HG03469 (cell line): ENCODE results near the gene SLC4A5.

Source experiments
- ATAC-seq: cut with Tn5 transposase; IDR thresholded peaks from one replicate; pipeline ENCODE4 v1.9.1; 2021; ENCODE audit warnings: mild to moderate bottlenecking, moderate library complexity, moderate number of reproducible peaks; ENCODE audit not compliant: unreplicated experiment

Gene SLC4A5

DNA sequence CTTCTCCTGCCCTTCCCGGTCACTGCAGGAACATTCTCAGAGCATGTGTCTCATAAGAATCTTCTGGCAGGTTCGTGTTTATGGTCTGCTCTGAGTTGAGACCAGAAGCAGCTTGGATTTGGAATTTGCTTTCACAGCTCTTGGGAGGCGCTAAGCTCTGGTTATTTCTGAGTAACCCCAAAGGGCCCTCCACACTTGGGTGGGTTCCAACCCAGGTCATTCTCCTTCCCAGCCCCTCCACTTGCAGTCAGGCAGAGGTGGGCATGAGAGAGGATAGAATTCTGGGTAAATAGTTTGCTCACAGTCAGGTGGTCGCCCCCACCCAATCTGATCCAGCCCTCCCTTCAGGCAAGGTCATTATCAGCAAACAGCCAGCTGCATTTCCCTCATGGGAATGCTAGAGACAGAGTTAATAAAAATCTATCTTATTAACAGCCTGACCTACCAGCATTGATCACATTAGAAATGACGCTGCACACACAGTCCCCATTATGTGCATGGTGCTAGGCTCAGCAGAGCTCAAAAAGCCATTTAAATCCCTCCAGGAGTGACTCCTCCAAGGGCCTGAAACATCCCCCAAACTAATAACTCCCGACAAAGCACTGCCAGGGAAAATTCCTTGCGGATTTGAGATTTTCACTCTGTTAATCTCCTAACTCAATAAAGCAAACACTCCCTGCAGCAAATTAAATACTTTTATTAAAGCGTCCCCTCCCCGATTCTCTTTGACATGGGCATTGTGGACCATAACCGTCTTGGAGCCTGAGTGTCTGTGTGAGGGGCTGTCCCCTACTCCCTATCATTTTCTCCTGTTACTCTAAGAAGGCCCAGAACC lies 61.9 kb downstream of the SLC4A5 start:
- no peak for ATAC-seq

DNA sequence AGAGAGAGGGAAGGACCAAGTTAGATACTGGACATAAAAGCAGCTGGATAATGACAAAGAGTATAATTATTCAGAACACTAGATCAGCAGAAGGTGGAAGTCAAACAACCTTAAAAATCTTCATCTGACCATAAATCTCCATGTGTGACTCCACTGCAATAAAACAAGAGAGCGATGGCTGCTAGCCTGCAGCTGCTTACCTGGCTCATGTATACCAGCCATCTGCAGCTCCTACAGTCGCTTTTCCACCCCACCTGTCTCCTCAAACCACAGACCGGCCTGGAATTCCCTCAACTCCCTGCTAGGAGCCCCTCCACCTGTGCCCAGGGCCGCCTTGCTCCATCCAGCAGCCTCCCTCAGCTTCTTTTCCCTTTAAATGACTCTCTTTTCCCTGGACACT lies 64.5 kb downstream of the SLC4A5 start:
- ATAC-seq, result no peak

DNA sequence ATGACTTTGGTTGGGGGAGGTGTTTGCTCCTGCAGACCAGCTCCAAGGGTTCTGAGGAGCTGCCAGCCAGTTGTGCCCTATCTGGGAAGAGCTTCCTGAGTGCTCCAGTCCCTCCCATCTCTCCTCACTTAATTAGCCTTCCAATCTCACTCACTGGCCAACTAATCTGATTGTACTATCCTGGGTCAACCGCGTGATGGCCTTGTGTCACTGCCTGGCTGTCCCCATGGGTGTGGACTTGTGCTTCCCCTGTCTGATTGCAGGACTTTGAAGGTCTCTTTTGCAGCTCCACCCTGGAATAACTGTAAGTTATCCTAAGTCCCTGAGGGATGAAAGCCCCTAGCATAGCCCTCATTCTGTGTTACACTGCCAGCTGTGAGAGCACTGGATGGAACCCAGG lies 65.0 kb downstream of the SLC4A5 start:
- ATAC-seq, result no peak

DNA sequence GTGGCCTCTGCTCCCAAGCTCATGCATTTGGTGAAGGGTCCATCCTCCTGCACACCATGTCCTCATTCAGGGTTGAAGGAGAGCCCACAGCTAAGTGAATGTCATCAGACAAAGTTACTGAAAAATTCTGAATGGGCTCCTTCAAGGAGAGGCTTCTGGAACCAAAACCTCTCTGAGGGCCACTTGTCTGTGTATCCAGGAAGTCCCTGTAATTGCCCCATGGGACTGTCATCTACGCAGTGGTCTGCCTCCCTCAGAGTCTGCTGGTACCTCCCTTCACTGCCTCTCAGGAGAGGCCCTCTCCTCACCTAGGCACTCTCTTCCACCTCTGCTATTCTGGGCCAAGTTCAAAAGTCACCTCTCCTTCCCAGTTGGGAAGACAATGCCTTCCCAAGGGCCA lies 68.0 kb downstream of the SLC4A5 start:
- no peak for ATAC-seq

DNA sequence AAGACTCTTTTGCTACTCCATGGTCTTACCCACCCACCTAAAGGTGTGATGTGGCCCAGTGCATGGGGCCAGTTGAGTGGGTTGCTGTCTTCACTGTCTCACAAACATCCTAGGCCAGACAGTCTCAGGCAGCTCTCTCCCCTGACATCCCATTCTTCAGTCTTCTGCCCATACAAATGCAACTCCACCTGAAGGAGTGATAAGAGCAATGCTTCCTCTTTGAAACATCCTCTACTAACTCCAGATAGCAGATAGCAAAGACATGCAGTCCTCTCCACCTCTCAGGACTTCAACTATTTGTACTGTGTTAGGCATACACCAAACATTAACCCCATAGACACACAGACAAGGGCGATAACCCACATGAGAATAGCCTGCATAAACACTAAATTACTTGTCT lies 73.5 kb downstream of the SLC4A5 start:
- no peak for ATAC-seq

DNA sequence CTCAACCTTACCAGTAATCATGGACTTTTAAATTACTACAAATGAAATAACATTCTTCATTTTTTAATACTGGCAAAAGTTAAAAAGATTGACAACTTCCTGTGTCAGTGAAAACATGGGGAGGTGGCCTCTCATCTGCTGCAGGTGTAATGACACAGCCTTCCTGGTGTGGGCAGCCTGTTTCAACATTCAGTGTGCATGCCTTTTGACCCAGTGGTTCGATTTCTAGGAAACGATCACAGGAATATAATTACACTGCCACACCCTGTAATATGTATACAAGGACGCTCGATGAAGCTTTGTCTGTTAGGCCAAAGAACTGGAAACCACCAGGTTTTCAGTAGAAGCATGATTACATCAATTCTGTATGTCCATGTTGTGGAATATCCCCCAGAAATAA lies 76.1 kb downstream of the SLC4A5 start:
- no peak for ATAC-seq

DNA sequence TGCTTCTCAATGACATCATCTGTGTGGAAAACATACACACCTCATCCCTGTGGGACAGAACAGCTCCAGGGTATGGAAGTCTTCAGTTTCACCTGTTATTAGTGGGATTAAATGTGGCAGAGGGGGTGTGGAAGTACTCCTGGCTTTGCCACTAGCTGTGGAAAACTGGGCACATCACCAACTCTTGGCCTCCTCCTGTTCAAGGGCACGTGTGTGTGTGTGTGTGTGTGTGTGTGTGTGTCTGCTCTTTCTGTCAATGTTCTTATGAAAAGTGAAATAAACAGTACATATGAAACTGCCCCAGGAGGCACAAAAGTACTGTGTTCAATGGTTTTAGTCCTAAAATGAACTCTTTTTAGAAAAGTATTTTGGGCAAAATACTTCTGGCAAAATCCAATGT lies 78.9 kb downstream of the SLC4A5 start:
- ATAC-seq, result no peak

DNA sequence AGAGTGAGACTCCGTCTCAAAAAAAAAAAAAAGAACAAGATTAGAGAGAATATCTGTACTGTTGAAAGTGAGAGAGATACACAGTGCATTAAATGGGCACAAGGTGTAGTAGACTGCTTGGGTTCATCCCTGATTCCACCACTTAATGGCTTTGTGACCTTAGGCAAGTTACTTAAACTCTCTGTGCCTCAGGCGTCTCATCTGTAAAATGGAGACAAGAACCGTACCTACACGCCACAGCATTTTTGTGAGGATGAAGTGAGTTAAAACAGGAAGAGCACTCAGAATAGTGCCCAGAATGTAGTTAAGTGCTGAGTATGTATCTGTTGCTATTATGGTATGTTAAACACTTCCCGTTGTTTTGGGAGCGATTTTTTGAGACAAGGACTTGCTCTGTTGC lies 80.5 kb downstream of the SLC4A5 start:
- no peak for ATAC-seq

DNA sequence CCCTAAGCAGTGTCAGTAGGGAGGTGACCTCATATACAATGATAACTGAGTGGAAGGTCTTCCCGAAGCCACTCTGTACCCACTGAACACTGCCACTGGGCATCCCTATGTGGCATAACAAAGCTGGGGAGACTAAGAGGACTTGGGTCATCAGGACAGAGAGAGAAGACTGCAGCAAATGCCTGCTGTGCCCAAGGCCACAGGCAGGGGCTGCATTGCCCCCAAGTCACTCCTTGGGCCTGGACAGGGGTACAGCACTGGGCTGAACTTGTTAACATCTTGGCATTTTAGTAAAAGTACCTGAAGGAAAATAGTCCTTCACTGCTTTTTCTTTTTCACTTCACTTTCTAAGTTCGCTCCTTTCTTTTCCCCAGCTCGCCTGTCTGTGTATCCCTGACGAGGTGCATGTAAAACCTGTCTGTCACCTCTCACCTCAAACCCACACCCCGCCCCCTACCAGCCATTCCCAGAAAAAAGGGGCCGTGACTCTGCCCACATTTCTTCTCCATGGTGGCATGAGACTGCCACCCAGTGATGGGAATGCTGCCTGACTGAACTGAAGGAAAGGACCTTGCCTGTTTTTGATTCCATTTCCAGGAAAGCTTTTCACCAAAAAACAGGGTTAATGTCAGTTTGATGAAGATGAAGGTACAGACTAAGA lies 81.9 kb downstream of the SLC4A5 start:
- ATAC-seq, result no peak

DNA sequence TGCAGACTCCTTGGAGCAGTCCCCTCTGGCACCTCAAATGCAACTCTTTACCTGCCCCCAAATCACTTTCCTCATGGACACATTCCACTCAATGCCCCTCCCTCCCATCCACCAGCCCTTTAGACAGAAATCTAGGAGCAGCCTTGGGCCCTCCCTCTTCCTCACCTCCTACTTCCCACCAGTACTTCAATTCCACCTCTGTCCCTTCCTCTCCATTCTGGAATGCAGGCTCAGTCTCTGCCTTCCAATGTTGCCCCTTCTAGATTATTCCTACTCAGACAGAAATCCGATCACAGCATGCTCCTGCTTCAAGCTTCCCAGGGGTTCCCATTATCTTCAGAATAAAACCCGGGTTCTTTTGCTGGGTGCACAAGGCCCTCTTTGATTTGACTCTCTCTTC lies 82.7 kb downstream of the SLC4A5 start:
- no peak for ATAC-seq

DNA sequence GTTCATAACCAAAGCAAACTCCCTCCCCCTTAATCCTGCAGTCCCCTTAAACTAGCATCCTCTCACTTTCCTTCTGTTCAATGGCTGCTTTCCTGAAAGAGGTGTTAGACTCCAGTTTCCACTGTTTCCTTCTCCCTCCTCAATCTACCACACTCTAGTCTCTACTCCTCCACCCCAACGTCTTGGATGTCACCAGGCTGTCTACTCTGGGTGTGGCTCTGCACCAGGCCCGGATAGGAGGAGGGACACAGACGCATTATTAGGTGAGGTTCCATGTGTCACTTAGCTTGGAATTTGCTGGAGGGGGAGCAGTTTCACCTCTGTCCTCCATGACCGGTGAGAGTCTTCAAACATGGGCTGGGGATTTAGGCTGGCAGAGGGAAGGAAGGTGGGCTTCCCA lies 83.5 kb downstream of the SLC4A5 start:
- no peak for ATAC-seq

DNA sequence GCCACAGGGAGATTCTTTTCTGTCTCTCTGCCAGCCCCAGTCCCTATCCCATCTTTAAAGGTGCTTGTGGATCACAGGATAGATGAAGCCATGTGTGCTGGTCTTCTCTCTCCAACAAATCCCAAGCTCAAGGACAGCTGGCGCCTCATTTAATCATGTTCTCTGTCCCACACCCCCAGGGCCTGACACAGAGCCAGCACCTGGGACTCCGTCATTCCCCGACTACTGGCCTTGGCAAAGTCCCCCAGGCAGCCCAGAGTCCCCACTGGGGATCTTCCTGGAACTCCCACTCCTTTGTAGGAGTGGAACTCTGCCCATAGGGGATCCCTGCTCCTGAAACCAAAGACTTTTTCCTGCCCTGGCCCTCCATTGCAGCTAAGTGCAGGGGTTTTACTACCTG lies 84.0 kb downstream of the SLC4A5 start:
- ATAC-seq, result no peak

DNA sequence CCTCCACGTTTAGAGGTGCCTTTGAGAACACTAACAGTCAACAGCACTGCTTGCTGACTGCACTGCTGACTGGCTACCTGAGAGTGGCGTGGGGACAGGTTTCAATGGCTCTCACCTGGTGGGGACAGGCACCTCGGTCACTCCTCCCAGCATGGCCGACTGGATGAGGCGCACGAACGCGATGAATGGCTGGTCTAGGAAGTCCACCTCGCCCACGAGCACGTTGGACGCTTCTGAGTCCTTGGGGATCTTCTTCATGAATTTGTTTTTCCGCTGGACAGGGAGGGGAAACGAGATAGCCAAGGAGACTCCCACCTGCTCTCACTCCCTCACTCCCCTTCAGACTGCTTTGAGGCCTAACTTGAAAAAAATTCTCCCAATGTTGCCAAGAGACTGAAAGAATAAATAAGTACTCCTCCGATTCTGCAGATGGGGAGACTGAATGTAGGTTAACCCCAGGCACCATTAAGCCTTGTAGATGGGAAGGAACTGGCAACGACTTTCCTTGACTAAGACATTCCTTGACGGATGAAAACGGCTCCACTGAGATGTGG lies 87.5 kb downstream of the SLC4A5 start:
- ATAC-seq, result no peak

DNA sequence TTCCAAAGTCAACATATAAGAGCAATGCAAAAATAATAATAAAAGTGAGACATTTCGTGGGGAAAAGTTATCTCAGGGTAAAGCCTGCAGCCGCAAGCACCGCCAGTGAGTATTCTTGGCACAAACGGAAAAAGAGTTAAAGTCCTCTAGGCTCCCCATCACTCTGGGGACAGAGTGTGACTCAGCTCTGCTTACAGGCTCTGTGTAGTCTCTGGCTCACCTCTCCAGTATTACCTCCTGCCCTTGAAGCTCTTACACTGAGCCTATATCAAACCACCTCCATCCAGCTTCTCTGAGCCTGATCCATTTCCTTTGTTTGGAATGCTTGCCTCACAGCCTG lies 89.3 kb downstream of the SLC4A5 start:
- ATAC-seq, result no peak

DNA sequence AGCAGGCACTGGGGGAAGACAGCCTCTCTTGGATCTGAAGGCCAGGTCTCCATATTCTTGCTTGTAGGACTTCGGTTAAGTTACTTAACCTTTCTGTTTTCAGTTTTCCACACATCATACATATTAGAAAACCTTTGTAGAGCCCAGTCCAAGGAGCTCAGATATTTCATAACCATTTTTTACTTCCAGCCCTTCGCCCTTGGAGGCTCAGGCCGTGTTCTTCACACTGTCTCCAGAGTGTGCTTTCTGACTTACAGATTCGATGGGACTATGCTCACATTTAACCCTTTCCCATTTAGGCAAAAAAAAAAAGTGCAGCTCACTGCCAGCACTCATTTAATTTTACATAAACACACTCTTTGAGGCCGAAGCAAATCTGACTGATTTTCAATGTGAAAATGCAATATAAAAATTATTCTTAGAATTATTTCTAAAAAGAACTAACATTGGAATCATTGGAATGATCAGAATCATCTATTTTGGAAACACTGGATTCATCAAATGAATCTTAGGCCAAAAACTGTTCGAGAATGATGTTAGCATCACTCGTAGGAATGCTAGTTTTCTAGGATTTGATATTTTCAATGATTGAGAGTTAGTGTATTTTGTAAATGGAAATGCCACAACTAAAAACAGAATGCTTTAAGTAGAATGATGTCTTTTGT lies 89.8 kb downstream of the SLC4A5 start:
- no peak for ATAC-seq

DNA sequence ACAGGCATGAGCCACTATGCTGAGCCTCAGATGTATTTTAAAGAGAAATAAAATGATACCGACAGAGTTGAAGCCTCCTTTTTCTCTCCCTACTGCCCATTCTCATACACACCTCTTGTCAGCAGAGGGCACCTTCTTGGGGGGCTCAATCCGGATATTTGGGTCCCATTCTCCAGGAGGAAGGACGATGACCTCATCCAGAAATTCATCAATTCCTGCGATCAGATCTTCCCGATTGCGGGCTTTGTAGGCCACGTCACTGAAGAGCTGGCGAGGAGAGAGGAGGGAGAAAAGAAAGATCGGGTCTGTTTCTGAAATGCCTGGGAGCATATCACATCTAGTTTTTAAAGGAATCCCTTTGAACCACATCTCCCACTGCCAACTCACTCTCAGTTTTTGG lies 90.4 kb downstream of the SLC4A5 start:
- ATAC-seq, result no peak

DNA sequence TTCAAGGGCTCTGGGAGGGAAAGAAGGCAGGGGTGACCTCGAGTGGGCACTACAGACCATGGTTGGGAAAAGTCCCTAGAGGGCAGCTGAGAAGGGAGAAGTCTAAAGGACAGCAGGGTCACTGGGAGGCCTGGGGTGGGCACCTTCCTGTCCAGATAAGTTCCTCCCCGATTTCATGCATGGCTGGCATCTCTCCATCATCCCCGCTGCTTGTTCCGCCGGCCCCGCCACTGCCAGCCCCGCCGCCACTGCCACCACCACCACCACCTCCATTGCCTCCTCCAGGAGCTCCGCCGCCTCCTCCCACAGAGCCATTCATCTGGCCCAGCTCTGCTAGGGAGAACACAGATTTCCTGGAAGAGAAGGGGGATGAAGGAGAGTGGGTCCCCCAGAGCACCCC lies 91.2 kb downstream of the SLC4A5 start:
- no peak for ATAC-seq

DNA sequence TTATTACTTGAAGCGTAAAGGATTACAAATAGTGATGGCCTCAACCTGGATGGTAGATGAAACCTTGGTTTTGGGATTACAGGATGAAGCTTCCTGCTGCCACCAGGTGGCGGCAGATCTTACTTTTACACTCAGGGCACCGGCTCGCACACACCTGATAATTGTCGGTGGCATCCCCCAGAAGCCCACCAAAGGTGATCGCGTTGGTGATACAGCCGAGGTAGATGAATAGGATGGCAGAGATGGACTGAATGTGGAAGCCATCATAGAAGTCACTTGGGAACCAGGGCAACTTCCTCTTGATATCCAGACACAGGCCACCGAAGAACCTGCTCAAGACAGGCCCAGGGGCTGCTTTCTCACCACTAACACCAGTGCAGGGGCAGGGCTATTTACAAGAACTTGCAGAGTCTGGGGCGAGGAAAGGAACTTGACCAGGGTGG lies 93.0 kb downstream of the SLC4A5 start:
- ATAC-seq, result no peak

DNA sequence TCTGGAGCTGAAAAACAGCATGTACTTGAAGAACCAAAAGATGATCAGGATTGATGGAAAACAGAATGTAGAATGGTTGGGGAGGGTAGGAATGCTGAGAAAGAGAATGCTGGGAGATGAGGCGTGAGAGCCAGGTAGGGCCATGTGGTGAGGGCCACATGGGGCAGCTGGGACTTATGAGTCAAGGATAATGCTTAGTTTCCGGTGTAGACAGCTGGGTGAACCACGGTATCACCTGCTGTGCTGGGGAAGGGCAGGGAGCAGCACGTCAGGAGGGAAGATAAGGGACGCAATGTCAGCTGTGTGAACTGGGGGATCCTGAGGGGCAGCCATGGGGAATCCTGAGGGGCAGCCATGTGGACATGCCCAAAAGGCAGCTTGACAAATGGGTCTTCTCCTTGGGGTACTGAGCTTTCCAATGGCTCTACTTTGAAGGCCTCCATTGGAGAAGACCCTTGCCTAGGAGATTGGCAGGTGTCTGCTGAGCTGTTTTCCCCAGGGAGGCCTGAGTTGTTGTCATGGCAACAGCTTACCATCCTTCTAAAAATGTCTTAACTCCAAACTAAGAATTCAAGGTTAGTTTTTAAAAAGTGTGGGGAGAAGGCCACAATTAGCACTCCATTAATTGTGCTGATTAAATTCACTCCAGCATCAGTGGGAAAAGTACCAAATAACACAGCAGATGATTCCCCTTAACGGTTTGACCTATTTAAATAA lies 93.7 kb downstream of the SLC4A5 start:
- no peak for ATAC-seq

DNA sequence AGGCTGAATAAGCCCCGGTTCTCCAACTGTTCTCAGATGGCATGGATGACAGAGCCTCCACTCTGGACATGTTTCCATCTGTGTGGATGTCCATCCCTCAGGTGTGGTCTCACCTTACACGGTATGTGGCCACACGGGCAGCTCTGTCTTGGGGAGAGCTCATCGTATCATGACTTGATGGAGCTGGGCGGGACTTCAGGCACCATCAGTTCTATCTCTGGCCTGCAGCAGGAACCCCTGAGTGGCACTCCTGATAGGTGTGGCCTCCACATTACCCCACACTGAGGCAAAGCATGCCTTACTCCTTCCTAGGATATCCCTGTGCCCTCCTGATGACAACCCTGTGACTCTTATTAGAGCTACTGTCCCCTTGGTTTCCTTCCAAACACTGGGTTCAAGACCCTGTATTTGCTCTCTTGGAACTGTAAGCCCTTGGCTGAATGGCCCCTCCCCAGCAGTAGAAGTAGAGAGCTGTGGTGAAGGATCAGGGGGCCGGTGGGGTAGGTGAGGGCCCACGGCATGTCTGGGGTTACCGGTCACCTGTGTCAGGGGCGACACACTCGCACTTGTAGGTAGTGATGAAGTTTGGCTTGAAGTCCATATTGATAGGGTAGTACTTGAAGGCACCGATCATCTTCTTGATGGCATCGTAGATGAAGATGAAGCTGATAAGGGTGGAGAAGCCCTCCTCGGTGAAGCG lies 96.6 kb downstream of the SLC4A5 start:
- no peak for ATAC-seq

DNA sequence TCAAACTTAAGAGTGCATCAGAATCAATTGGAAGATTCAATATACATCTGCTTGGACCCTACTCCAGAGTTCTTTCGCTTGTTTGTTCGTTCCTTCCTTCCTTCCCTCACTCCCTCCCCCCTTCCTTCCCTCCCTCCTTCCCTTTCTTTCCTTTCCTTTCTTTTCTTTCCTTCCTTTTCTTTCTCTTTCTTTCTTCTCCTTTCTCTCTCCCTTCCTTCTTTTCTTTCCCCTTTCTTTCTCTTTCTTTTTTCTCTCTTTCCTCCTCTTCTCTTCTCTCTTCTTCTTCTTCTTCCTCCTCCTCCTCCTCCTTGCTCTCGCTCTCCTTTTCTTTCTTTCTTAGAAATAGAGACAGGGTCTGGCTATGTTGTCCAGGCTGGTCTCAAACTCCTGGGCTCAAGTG lies 98.9 kb downstream of the SLC4A5 start:
- no peak for ATAC-seq
